ENCODE results near the gene PHKB. TPM values are rescaled to one million over a fixed set of nuclear protein-coding genes. Genes with fewer than 3 reads are reported as not detected.

The PHKB gene
- total and polyA plus RNA-seq, 2 donors (not counting 1 experiment from before 2014, with no cell fraction given), result 79.0 to 103 TPM

- no peak for DNase-seq (ENCODE audit: low read depth in 2 of 2)
- Histone ChIP-seq H3K4me3 (replicated peaks in 1 of 4; ENCODE audit: control extremely low read depth in 1 of 4, insufficient read depth in 1 of 4, low read depth in 3 of 4, low read length in 4 of 4) (no peak overlapping the region), H3K79me2 (ENCODE audit: control insufficient read depth, insufficient read depth, low read length) (no peaks in the 10 kb centered on the region), H4K20me1 (ENCODE audit: control insufficient read depth, extremely low read depth, insufficient read depth, low read length) (no peaks in the 10 kb centered on the region), H3K9ac (ENCODE audit: insufficient read depth, low read length) (no peak overlapping the region), H3K4me2 (ENCODE audit: extremely low read depth, insufficient read depth, low read length) (no peak overlapping the region), H3K27ac (ENCODE audit: insufficient read depth, low read length) (no peak overlapping the region), H2AFZ (ENCODE audit: low read length) (no peak overlapping the region), H3K27me3 (ENCODE audit: control insufficient read depth, insufficient read depth, low read length) (no peaks in the 10 kb centered on the region), H3K4me1 (ENCODE audit: control insufficient read depth, extremely low read depth, insufficient read depth, low read length) (no peaks in the 10 kb centered on the region), H3K9me3 (ENCODE audit: control insufficient read depth, insufficient read depth, low read depth, low read length) (no peaks in the 10 kb centered on the region), H3K36me3 (ENCODE audit: control insufficient read depth, insufficient read depth, low read length) (peaks cover 2% of the 10 kb centered on the region)
- TF ChIP-seq CTCF (conservative IDR thresholded peaks at IDR 0.05 in 1 of 2, IDR thresholded peaks at IDR 0.05 in 1 of 2; ENCODE audit: low read depth in 1 of 2, low read length in 2 of 2), result no peak
- no peak for TF ChIP-seq EZH2 (IDR thresholded peaks at IDR 0.05; ENCODE audit: low read length, missing control alignments)
Measured at GRCh38 chr16:47499080-47499699, 38.1 kb downstream of the PHKB start.

- no peak overlapping the region for H3K27ac ChIP-seq (ENCODE audit: insufficient read depth, low read length)
- H3K36me3 ChIP-seq (ENCODE audit: control insufficient read depth, insufficient read depth, low read length), result peaks cover 2% of the 10 kb centered on the region
- H3K4me2 ChIP-seq (ENCODE audit: extremely low read depth, insufficient read depth, low read length), result no peak overlapping the region
- H2AFZ ChIP-seq (ENCODE audit: low read length), result no peak overlapping the region
- DNase-seq (ENCODE audit: low read depth in 2 of 2), result no peak
- H3K9me3 ChIP-seq (ENCODE audit: control insufficient read depth, insufficient read depth, low read depth, low read length), result no peaks in the 10 kb centered on the region
- no peaks in the 10 kb centered on the region for H3K27me3 ChIP-seq (ENCODE audit: control insufficient read depth, insufficient read depth, low read length)
- H3K79me2 ChIP-seq (ENCODE audit: control insufficient read depth, insufficient read depth, low read length), result no peaks in the 10 kb centered on the region
- no peak overlapping the region for H3K4me3 ChIP-seq (replicated peaks in 1 of 4; ENCODE audit: control extremely low read depth in 1 of 4, insufficient read depth in 1 of 4, low read depth in 3 of 4, low read length in 4 of 4)
- TF ChIP-seq EZH2 (IDR thresholded peaks at IDR 0.05; ENCODE audit: low read length, missing control alignments), result no peak
- no peak for TF ChIP-seq CTCF (conservative IDR thresholded peaks at IDR 0.05 in 1 of 2, IDR thresholded peaks at IDR 0.05 in 1 of 2; ENCODE audit: low read depth in 1 of 2, low read length in 2 of 2)
- no peaks in the 10 kb centered on the region for H4K20me1 ChIP-seq (ENCODE audit: control insufficient read depth, extremely low read depth, insufficient read depth, low read length)
- no peaks in the 10 kb centered on the region for H3K4me1 ChIP-seq (ENCODE audit: control insufficient read depth, extremely low read depth, insufficient read depth, low read length)
- no peak overlapping the region for H3K9ac ChIP-seq (ENCODE audit: insufficient read depth, low read length)
Measured at GRCh38 chr16:47499700-47500264, 38.7 kb downstream of the PHKB start.

DNA sequence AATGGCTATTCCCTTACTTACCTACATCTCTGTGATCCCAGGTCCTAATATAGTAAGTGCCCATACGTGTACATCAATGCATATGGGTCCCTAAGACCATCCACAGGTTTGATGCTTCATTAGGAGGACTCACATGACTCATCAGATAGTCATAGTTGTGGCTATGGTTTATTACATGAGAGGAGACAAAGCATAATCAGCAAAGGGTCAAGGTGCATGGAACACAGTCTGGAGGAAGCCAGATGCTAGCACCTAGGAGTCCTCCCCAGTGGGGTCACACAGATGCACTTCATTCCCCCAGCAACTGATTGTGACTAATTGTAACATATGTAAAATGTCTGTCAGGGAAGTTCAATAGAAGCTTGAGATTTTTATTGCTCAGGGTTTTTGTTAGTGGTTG lies 42.8 kb downstream of the PHKB start:
- Histone ChIP-seq H3K79me2 (ENCODE audit: control insufficient read depth, insufficient read depth, low read length) (no peaks in the 10 kb centered on the region), H3K4me1 (ENCODE audit: control insufficient read depth, extremely low read depth, insufficient read depth, low read length) (no peaks in the 10 kb centered on the region), H3K4me2 (ENCODE audit: extremely low read depth, insufficient read depth, low read length) (no peak overlapping the region), H3K27ac (ENCODE audit: insufficient read depth, low read length) (no peak overlapping the region), H4K20me1 (ENCODE audit: control insufficient read depth, extremely low read depth, insufficient read depth, low read length) (no peaks in the 10 kb centered on the region), H3K27me3 (ENCODE audit: control insufficient read depth, insufficient read depth, low read length) (no peaks in the 10 kb centered on the region), H3K4me3 (replicated peaks in 1 of 4; ENCODE audit: control extremely low read depth in 1 of 4, insufficient read depth in 1 of 4, low read depth in 3 of 4, low read length in 4 of 4) (no peak overlapping the region), H3K36me3 (ENCODE audit: control insufficient read depth, insufficient read depth, low read length) (no peaks in the 10 kb centered on the region), H3K9me3 (ENCODE audit: control insufficient read depth, insufficient read depth, low read depth, low read length) (no peaks in the 10 kb centered on the region), H3K9ac (ENCODE audit: insufficient read depth, low read length) (no peak overlapping the region), H2AFZ (ENCODE audit: low read length) (no peak overlapping the region)
- DNase-seq (ENCODE audit: low read depth in 2 of 2), result peak; percentile 19 to 55
- no peak for TF ChIP-seq EZH2 (IDR thresholded peaks at IDR 0.05; ENCODE audit: low read length, missing control alignments)
- no peak for TF ChIP-seq CTCF (conservative IDR thresholded peaks at IDR 0.05 in 1 of 2, IDR thresholded peaks at IDR 0.05 in 1 of 2; ENCODE audit: low read depth in 1 of 2, low read length in 2 of 2)
